Head of caudate nucleus (tissue), 42 donors: ENCODE measurements around the gene TBC1D2.
"Not testable (repeated sequence)": the region's sequence is repeated elsewhere in the genome, so short reads cannot be mapped to it uniquely, and the experiment has no call there.

ENCODE experiments used
- DNase-seq, 42 donors: peaks; one replicate each; pipeline versions ENCODE4 v3.0.0 to v3.0.0-alpha.2; 2020 to 2021; ENCODE audit warnings: mixed read lengths in 7 of 42
- intact Hi-C: fragments of 100-400 bp; cut with DNase I; formaldehyde crosslinking; loops from one replicate; pipeline ENCODE4 v1.15.0; 2022

The TBC1D2 gene

GRCh38 chr9:98280162-98280561 lies 24.7 kb upstream of the TBC1D2 start:
- intact Hi-C loops: no loop called here
- DNase-seq: no peak

DNA sequence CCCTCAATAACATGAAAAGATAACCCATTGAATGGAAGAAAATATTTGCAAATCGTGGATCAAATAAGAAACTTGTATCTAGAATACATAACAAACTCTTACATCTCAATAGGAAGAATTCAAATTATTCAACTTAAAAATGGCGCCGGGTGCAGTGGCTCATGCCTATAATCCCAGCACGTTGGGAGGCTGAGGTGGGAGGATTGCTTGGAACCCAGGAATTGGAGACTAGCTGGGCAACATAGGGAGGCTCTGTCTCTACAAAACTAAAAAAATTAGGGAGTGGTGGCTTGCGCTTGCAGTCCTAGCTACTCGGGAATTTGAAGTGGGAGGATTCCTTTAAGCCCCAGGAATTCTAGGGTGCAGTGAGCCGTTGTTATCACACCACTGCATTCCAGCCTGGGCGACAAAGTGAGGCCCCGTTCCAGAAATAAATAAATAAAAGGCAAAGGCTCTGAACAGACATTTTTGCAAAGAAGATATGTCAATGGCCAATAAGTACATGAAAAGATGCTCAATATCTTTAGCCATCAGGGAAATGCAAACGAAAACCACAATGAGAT lies 21.5 kb upstream of the TBC1D2 start:
- DNase-seq: no peak
- intact Hi-C loops: no loop called here

- intact Hi-C loops: no loop called here
- DNase-seq: no peak
These were observed 19.7 kb upstream of the TBC1D2 start for GRCh38 chr9:98275159-98275558.

GRCh38 chr9:98272083-98272482 lies 16.6 kb upstream of the TBC1D2 start:
- intact Hi-C loops: no loop called here
- no peak for DNase-seq

- intact Hi-C loops: no loop called here
- DNase-seq: peak in 1 of 42 donors; percentile 3
These were observed 16.0 kb upstream of the TBC1D2 start for GRCh38 chr9:98271479-98271878.

DNA sequence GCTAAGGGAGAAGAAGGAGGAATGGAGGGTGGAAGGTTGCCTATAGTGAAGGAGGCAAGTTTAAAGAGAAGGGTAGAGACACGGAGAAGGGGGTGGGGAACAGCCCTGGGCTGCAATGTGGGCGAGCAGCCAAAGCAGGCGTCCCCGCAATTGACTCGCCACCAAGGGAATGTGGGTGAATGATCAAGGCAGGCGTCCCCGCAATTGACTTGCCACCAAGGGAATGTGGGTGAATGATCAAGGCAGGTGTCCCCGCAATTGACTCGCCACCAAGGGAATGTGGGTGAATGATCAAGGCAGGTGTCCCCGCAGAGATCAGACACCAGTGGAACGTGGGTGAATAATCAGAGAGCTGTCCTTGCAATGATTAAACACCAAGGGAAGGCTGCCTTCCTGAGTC lies 14.8 kb upstream of the TBC1D2 start:
- intact Hi-C loops, DNase-seq: not testable (repeated sequence)

DNA sequence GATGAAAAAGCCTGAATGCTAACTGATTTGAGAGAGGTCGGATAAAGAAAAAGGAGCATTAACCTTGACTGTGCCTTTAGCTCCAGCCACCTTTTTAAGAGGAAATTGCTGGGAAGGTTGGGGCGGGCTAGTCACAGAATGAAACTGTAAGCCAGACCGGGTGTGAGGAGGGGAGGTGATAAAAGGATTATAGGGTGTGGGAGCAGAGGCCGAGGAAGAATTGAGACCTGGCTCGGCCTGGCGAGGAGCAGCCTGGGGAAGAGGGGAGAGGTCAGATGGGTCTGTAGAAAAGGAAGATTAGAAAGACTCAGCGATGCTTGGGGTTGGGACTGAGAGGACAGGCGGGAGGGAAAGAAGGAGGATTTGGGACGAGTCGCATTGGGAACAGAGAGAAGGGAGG lies 14.2 kb upstream of the TBC1D2 start:
- DNase-seq, intact Hi-C loops: not testable (repeated sequence)

DNA sequence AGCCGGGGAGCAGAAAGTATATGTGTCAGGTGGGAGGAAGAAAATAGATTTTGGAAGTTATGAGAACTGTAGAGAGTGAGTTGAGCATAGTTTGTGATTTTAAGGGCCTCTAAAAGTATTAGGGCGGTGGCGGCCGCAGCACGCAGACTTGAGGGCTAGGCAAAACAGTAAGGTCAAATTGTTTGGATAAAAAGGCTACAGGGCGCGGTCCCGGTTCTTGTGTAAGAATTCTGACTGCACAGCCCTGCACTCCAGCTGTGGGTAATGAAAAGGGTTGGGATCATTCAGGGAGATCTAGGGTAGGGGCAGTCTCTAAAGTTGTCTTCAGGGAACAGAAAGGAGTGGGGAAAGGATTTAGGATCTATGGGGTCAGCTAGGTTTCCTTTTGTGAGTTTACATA lies 12.1 kb upstream of the TBC1D2 start:
- intact Hi-C loops, DNase-seq: not testable (repeated sequence)

GRCh38 chr9:98264516-98264915 lies 9.1 kb upstream of the TBC1D2 start:
- intact Hi-C loops: loop anchor here (5.0 kb wide), 2 partner anchors 57 to 192 kb away; no protein-coding TSS in a partner anchor
- DNase-seq: no peak

GRCh38 chr9:98263482-98264357 lies 8.3 kb upstream of the TBC1D2 start:
- peak; percentile 72 to 93 (median 87) for DNase-seq
- intact Hi-C loops: loop anchor here (5.0 kb wide), 2 partner anchors 56 to 191 kb away; no protein-coding TSS in a partner anchor

DNA sequence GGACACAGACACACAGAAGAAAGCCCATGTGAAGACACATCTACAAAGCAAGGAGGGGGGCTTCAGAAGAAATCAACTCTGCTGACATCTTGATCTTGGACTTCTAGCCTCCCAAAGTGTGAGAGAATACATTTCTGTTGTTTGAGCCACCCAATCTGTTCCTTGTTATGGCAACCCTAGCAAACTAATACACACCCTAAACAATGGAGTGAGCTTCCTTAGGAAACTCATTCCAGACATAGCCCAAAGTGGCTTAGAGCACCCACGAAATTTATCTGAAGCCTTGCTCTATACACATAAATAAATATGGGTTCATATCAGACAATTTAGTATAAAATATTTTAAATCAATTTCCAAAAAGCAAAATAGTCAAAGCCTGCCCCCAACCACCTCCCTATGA lies 7.6 kb upstream of the TBC1D2 start:
- intact Hi-C loops: loop anchor here (5.0 kb wide), 2 partner anchors 56 to 191 kb away; no protein-coding TSS in a partner anchor

GRCh38 chr9:98262056-98262455 lies 6.6 kb upstream of the TBC1D2 start:
- intact Hi-C loops: loop anchor here (5.0 kb wide), 2 partner anchors 55 to 190 kb away; no protein-coding TSS in a partner anchor
- no peak for DNase-seq

More for the DNA sequence above, 7.6 kb upstream of the TBC1D2 start:
- no peak for DNase-seq

- intact Hi-C loops: loop anchor here (5.0 kb wide), 2 partner anchors 53 to 188 kb away; no protein-coding TSS in a partner anchor
- DNase-seq: peak in 1 of 42 donors; percentile 8
These were observed 5.2 kb upstream of the TBC1D2 start for GRCh38 chr9:98260635-98261034.

DNA sequence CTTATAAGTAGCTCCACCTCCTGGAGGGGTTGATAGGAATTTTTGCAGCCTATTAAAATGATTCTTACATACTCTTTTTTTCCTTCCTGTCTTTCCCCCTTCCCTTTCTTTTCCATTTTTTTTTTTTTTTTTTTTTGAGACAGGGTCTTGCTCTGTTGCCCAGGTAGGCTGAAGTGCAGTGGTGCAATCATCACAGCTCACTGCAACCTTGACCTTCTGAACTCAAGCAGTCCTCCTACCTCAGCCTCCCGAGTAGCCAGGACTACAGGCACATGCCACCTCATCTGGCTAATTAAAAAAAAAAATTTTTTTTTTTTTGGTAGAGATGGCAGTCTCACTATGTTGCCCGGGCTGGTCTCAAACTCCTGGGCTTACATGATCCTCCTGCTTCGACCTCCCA lies 4.3 kb upstream of the TBC1D2 start:
- intact Hi-C loops: loop anchor here (5.0 kb wide), 4 partner anchors 52 to 337 kb away; partner anchors contain the start of genes NANS and TRMO

DNA sequence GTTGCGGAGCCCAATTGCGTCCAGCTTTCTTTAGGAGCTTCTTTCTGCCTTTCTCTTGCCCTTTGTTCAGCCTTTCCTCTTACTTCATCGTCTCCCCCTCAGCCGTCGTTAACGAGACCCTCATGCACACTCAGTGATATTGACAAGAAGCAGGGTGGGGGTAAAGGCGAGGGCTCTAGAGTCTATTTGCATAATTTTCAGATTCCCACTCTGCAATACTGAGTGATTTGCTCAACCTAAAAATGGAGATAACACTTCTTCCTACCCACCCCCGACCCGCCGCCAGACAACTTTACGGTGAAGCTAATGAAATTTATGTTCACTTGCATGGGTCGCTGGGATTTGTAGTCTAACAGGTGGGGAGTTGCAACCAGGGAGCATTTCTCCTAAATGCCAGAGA lies 1.3 kb upstream of the TBC1D2 start:
- intact Hi-C loops: loop anchor here (5.0 kb wide), 2 partner anchors 199 to 334 kb away; partner anchors contain the start of genes NANS and TRMO
- DNase-seq: peak in 10 of 42 donors; percentile 17 to 47 (median 26)

More for the DNA sequence above, 4.3 kb upstream of the TBC1D2 start:
- DNase-seq: peak in 1 of 42 donors; percentile 18

GRCh38 chr9:98255061-98255577 lies 330 bp downstream of the TBC1D2 start:
- DNase-seq: peak in 9 of 42 donors; percentile 15 to 47 (median 30)
- intact Hi-C loops: loop anchor here (5.0 kb wide), 2 partner anchors 198 to 333 kb away; partner anchors contain the start of genes NANS and TRMO

- DNase-seq: peak in 1 of 42 donors; percentile 12
- intact Hi-C loops: loop anchor here (5.0 kb wide), 2 partner anchors 197 to 332 kb away; partner anchors contain the start of genes NANS and TRMO
These were observed 1.0 kb downstream of the TBC1D2 start for GRCh38 chr9:98254228-98255060.

- intact Hi-C loops: no loop called here
- no peak for DNase-seq
These were observed 1.9 kb downstream of the TBC1D2 start for GRCh38 chr9:98253565-98253964.

DNA sequence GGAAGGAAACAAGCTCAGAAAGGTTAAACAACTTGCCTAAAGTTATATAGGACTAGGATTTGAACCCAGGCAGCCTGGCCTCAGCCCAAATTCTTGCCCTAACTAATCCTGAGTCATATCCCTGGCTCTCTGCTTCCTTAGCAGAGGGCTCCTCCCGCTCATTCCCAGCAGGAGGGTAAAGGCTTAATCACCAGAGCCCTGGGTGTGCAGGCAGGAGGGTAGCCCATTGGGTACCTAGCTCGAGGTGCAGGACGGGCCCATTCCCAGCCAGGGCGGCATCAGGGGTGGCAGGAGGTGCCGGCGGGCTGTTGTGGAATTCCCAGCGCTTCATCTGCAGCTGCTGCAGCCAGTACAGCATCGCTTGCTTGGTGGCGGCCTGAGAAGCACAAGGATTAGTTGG lies 3.9 kb downstream of the TBC1D2 start:
- intact Hi-C loops: no loop called here
- DNase-seq: peak in 1 of 42 donors; percentile 36
